Neuronal stem cell (in vitro differentiated cells): ENCODE results near the gene RIBC1. TPM values are rescaled to one million over a fixed set of nuclear protein-coding genes. Genes with fewer than 3 reads are reported as not detected.

Source experiments
- small RNA-seq: library from polyadenylated mRNA; stranded (forward); fragments of <200 nt; extraction: miRNeasy Mini kit (QIAGEN cat#:217004); gene quantifications from one replicate; pipeline ENCODE3, GENCODE V24; 2013; ENCODE audit not compliant: insufficient read depth

Gene RIBC1

Small RNAs within 50 kb of the gene (small RNA-seq; reads per million reads assigned to genes)
- 7.1 reads per million, percentile 39 among the genes with 10 or more reads in this experiment for gene MIR6857
- not detected for gene VTRNA3-1P
